ENCODE results near the gene C20orf202. TPM values are rescaled to one million over a fixed set of nuclear protein-coding genes. Genes with fewer than 3 reads are reported as not detected.

The C20orf202 gene
- total RNA-seq, 3 donors from 2014 or later: 0.33 to 0.48 TPM; not detected in 1

DNA sequence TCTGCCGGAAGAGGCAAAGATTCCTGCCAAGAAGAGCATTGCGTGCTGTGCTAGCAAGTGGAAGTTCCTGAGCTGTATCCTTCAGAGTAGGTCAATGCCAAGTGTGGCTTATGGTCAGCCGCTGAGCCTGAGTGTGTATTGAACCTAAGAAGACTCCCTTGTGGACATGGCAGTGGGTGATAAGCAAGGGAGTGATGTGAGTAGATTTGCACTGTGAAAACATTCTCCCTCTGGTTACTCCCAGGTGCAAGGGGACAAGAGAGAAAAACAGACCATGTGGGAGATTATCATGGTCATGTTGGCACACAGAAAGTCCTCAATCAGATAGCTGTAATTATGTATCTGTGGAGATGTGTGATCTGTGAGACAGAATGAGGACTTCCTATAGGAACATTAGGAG lies 12.4 kb upstream of the C20orf202 start:
- intact Hi-C loops (cut with DNase I; ENCODE audit: low total_unique reads): no loop called here
- H3K27ac ChIP-seq: no peak overlapping the region
- H3K4me1 ChIP-seq: no peaks in the 10 kb centered on the region
- H3K4me3 ChIP-seq: no peak overlapping the region
- H3K9me3 ChIP-seq: no peaks in the 10 kb centered on the region
- H3K36me3 ChIP-seq: no peaks in the 10 kb centered on the region
- peaks cover 0 to 10% of the 10 kb centered on the region in 2 donors for H3K27me3 ChIP-seq
- DNase-seq (ENCODE audit: low spot score in 2 of 2): no peak
- TF ChIP-seq POLR2A (IDR thresholded peaks at IDR 0.05) (no peak), POLR2AphosphoS5 (IDR thresholded peaks at IDR 0.05) (no peak)
- TF ChIP-seq, protein P1, sequence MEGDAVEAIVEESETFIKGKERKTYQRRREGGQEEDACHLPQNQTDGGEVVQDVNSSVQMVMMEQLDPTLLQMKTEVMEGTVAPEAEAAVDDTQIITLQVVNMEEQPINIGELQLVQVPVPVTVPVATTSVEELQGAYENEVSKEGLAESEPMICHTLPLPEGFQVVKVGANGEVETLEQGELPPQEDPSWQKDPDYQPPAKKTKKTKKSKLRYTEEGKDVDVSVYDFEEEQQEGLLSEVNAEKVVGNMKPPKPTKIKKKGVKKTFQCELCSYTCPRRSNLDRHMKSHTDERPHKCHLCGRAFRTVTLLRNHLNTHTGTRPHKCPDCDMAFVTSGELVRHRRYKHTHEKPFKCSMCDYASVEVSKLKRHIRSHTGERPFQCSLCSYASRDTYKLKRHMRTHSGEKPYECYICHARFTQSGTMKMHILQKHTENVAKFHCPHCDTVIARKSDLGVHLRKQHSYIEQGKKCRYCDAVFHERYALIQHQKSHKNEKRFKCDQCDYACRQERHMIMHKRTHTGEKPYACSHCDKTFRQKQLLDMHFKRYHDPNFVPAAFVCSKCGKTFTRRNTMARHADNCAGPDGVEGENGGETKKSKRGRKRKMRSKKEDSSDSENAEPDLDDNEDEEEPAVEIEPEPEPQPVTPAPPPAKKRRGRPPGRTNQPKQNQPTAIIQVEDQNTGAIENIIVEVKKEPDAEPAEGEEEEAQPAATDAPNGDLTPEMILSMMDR (IDR thresholded peaks at IDR 0.05): no peak

DNA sequence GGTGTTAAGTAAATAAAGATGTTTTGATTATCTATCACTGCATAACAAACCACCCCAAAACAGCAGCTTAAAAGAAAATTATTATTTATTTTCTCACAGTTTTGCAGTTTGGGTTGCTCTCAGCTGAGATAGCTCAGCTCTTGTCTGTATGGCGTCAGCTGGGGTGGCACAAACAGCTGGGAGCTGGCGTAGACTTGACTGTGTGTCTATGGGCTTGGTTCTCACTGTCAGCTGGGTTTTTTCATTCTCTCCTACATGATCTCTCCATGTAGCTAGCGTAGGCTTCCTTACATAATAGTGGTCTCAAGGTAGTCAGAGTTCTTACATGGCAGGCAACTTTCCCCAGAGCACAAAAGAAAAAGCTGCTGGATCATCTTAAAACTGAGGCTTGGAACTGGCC lies 12.0 kb upstream of the C20orf202 start:
- H3K27ac ChIP-seq: no peak overlapping the region
- no peaks in the 10 kb centered on the region for H3K36me3 ChIP-seq
- TF ChIP-seq POLR2AphosphoS5 (IDR thresholded peaks at IDR 0.05) (no peak), POLR2A (IDR thresholded peaks at IDR 0.05) (no peak)
- TF ChIP-seq, protein P1 (IDR thresholded peaks at IDR 0.05): no peak
- no peak for DNase-seq (ENCODE audit: low spot score in 2 of 2)
- H3K9me3 ChIP-seq: no peaks in the 10 kb centered on the region
- intact Hi-C loops (cut with DNase I; ENCODE audit: low total_unique reads): no loop called here
- peaks cover 0 to 5% of the 10 kb centered on the region in 2 donors for H3K27me3 ChIP-seq
- no peak overlapping the region for H3K4me3 ChIP-seq
- no peaks in the 10 kb centered on the region for H3K4me1 ChIP-seq

- no peak overlapping the region for H3K4me3 ChIP-seq
- no peaks in the 10 kb centered on the region for H3K4me1 ChIP-seq
- H3K27ac ChIP-seq: no peak overlapping the region
- TF ChIP-seq, protein P1 (IDR thresholded peaks at IDR 0.05): no peak
- TF ChIP-seq POLR2AphosphoS5 (IDR thresholded peaks at IDR 0.05) (no peak), POLR2A (IDR thresholded peaks at IDR 0.05) (no peak)
- intact Hi-C loops (cut with DNase I; ENCODE audit: low total_unique reads): no loop called here
- no peaks in the 10 kb centered on the region for H3K36me3 ChIP-seq
- no peak for DNase-seq (ENCODE audit: low spot score in 2 of 2)
- H3K27me3 ChIP-seq: no peaks in the 10 kb centered on the region
- H3K9me3 ChIP-seq: no peaks in the 10 kb centered on the region
Observed at GRCh38 chr20:1195226-1195625, 8.0 kb upstream of the C20orf202 start.

GRCh38 chr20:1196634-1197033 lies 6.6 kb upstream of the C20orf202 start:
- no peaks in the 10 kb centered on the region for H3K36me3 ChIP-seq
- no peak overlapping the region for H3K4me3 ChIP-seq
- H3K9me3 ChIP-seq: no peaks in the 10 kb centered on the region
- no peaks in the 10 kb centered on the region for H3K27me3 ChIP-seq
- no peak overlapping the region for H3K27ac ChIP-seq
- TF ChIP-seq POLR2A (IDR thresholded peaks at IDR 0.05) (no peak), POLR2AphosphoS5 (IDR thresholded peaks at IDR 0.05) (no peak)
- TF ChIP-seq, protein P1 (IDR thresholded peaks at IDR 0.05): no peak
- intact Hi-C loops (cut with DNase I; ENCODE audit: low total_unique reads): no loop called here
- H3K4me1 ChIP-seq: no peaks in the 10 kb centered on the region
- DNase-seq (ENCODE audit: low spot score in 2 of 2): no peak

DNA sequence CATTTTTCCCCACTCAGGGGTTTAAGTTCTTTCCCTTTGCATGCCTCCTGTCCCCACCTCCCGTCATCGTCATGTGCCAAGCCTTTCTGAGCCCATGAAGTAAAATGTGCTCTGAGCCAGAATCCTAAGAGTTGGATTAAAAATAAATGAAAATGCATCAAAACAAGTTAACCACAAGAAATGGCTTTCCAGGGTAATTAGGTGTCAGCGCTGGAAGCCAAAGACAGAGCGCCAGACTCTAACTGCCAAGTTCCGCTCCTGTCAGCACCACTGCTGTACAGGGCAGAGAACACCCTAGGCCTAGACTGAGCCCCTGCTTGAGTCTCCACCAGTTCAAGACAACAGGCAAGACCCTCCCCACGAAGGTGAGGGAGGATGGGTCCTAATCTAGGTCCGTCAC lies 5.5 kb upstream of the C20orf202 start:
- no peak for DNase-seq (ENCODE audit: low spot score in 2 of 2)
- no peaks in the 10 kb centered on the region for H3K36me3 ChIP-seq
- no peak for TF ChIP-seq POLR2A (IDR thresholded peaks at IDR 0.05)
- TF ChIP-seq, protein P1 (IDR thresholded peaks at IDR 0.05): no peak
- TF ChIP-seq POLR2AphosphoS5 (IDR thresholded peaks at IDR 0.05): no peak
- no peak overlapping the region for H3K27ac ChIP-seq
- H3K4me1 ChIP-seq: no peaks in the 10 kb centered on the region
- no peak overlapping the region for H3K4me3 ChIP-seq
- intact Hi-C loops (cut with DNase I; ENCODE audit: low total_unique reads): no loop called here
- no peaks in the 10 kb centered on the region for H3K27me3 ChIP-seq
- H3K9me3 ChIP-seq: no peaks in the 10 kb centered on the region
